ENCODE data around the gene KANSL1. TPM values are rescaled to one million over a fixed set of nuclear protein-coding genes. Genes with fewer than 3 reads are reported as not detected.
"Not testable (repeated sequence)": the region's sequence is repeated elsewhere in the genome, so short reads cannot be mapped to it uniquely, and the experiment has no call there.

KANSL1 gene
- total RNA-seq, 1 donor, result 63.2 TPM

DNA sequence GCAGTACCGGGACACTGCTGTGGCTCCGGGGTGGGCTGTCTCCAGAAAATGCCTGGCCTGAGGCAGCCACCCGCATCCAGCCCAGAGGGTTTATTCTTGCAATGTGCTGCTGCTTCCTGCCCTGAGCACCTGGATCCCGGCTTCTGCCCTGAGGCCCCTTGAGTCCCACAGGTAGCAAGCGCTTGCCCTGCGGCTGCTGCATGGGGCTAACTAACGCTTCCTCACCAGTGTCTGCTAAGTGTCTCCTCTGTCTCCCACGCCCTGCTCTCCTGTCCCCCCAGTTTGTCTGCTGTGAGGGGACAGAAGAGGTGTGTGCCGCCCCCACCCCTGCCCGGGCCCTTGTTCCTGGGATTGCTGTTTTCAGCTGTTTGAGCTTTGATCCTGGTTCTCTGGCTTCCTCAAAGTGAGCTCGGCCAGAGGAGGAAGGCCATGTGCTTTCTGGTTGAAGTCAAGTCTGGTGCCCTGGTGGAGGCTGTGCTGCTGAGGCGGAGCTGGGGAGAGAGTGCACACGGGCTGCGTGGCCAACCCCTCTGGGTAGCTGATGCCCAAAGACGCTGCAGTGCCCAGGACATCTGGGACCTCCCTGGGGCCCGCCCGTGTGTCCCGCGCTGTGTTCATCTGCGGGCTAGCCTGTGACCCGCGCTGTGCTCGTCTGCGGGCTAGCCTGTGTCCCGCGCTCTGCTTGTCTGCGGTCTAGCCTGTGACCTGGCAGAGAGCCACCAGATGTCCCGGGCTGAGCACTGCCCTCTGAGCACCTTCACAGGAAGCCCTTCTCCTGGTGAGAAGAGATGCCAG lies 181.3 kb downstream of the KANSL1 start:
- no peak for TF ChIP-seq CTCF (IDR thresholded peaks at IDR 0.05; ENCODE audit: insufficient read depth, low read length)
- DNase-seq (ENCODE audit: low read depth), result no peak
- no peak overlapping the region for H3K4me3 ChIP-seq (ENCODE audit: low read depth, low read length)

DNA sequence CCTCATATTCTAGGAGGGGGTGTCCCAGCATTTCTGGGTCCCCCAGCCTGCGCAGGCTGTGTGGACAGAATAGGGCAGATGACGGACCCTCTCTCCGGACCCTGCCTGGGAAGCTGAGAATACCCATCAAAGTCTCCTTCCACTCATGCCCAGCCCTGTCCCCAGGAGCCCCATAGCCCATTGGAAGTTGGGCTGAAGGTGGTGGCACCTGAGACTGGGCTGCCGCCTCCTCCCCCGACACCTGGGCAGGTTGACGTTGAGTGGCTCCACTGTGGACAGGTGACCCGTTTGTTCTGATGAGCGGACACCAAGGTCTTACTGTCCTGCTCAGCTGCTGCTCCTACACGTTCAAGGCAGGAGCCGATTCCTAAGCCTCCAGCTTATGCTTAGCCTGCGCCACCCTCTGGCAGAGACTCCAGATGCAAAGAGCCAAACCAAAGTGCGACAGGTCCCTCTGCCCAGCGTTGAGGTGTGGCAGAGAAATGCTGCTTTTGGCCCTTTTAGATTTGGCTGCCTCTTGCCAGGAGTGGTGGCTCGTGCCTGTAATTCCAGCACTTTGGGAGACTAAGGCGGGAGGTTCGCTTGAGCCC lies 182.5 kb downstream of the KANSL1 start:
- no peak for DNase-seq (ENCODE audit: low read depth)
- TF ChIP-seq CTCF (IDR thresholded peaks at IDR 0.05; ENCODE audit: insufficient read depth, low read length), result no peak
- H3K4me3 ChIP-seq (ENCODE audit: low read depth, low read length), result no peak overlapping the region

GRCh38 chr17:46009681-46010596 lies 183.3 kb downstream of the KANSL1 start:
- peak; percentile 76 for DNase-seq (ENCODE audit: low read depth)
- no peak for TF ChIP-seq CTCF (IDR thresholded peaks at IDR 0.05; ENCODE audit: insufficient read depth, low read length)

GRCh38 chr17:46008591-46008990 lies 184.6 kb downstream of the KANSL1 start:
- TF ChIP-seq CTCF (IDR thresholded peaks at IDR 0.05; ENCODE audit: insufficient read depth, low read length), result no peak
- no peak overlapping the region for H3K4me3 ChIP-seq (ENCODE audit: low read depth, low read length)
- no peak for DNase-seq (ENCODE audit: low read depth)

More at GRCh38 chr17:46009681-46010596, 183.3 kb downstream of the KANSL1 start:
- H3K4me3 ChIP-seq (ENCODE audit: low read depth, low read length), result no peak overlapping the region

DNA sequence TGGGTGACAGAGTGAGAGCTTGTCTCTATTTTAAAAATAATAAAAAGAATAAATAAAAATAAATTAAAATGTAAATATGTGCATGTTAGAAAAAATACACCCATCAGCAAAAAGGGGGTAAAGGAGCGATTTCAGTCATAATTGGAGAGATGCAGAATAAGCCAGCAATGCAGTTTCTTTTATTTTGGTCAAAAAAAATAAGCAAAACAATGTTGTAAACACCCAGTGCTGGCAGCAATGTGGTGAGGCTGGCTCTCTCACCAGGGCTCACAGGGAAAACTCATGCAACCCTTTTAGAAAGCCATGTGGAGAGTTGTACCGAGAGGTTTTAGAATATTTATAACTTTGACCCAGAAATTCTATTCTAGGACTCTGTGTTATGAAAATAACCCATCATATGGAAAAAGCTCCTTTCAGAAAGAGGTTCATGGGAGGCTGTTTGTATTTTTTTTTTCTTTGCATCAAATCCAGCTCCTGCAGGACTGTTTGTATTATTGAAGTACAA lies 185.7 kb downstream of the KANSL1 start:
- no peak overlapping the region for H3K4me3 ChIP-seq (ENCODE audit: low read depth, low read length)
- DNase-seq (ENCODE audit: low read depth), result no peak
- no peak for TF ChIP-seq CTCF (IDR thresholded peaks at IDR 0.05; ENCODE audit: insufficient read depth, low read length)

- DNase-seq (ENCODE audit: low read depth); H3K4me3 ChIP-seq (ENCODE audit: low read depth, low read length): not testable (repeated sequence)
Measured at GRCh38 chr17:46006082-46006481, 187.1 kb downstream of the KANSL1 start.

Data from fibroblast of the aortic adventitia (primary cell).